SU-DHL-6 (cell line): ENCODE measurements around the gene FSD1.

Experiments used
- CTCF ChIP-seq: fragments of 200-600 bp; sonication (generic); IDR thresholded peaks from one replicate; pipeline ENCODE4 v1.5.1; 2017; ENCODE audit warnings: antibody characterized with exemption, mild to moderate bottlenecking, low read length, moderate library complexity; ENCODE audit not compliant: insufficient read depth, poor library complexity, severe bottlenecking
- EZH2phosphoT487 ChIP-seq: fragments of 200-600 bp; sonication (generic), shearing (Covaris generic); conservative IDR thresholded peaks from 2 replicates; pipeline ENCODE4 v1.6.1; 2018; ENCODE audit warnings: mild to moderate bottlenecking, antibody characterized with exemption, low read length, moderate library complexity, mixed read lengths

- no peak for TF ChIP-seq CTCF
- TF ChIP-seq EZH2phosphoT487: no peak
Measured at GRCh38 chr19:4268816-4269430, 35.5 kb upstream of the FSD1 start.
